H9 (cell line): ENCODE results near the gene NR0B2. TPM values are rescaled to one million over a fixed set of nuclear protein-coding genes. Genes with fewer than 3 reads are reported as not detected.

Experiments
- DNase-seq: peaks from one replicate; pipeline ENCODE4 v3.0.0-alpha.2; 2017
- H2AFZ ChIP-seq: one replicate; pipeline ENCODE4 v1.6.1; 2013; ENCODE audit warnings: mild to moderate bottlenecking, low read length, control low read depth, moderate library complexity
- H2AK5ac ChIP-seq: 2 replicates; pipeline ENCODE4 v1.6.1; 2013; ENCODE audit warnings: low read length, control low read depth, mixed read lengths; ENCODE audit not compliant: insufficient read length
- H2BK120ac ChIP-seq: one replicate; pipeline ENCODE4 v1.6.1; 2013; ENCODE audit warnings: low read depth, mild to moderate bottlenecking, low read length, control low read depth, inconsistent platforms; ENCODE audit not compliant: poor library complexity, severe bottlenecking
- H2BK12ac ChIP-seq: 2 replicates; pipeline ENCODE4 v1.6.1; 2013; ENCODE audit warnings: low read length, control low read depth, mixed read lengths, low read depth; ENCODE audit not compliant: insufficient read length
- H2BK15ac ChIP-seq: 2 replicates; pipeline ENCODE4 v1.6.1; 2013; ENCODE audit warnings: low read depth, low read length, control low read depth
- H2BK20ac ChIP-seq: one replicate; pipeline ENCODE4 v1.6.1; 2013; ENCODE audit warnings: low read depth, mild to moderate bottlenecking, low read length, control low read depth, inconsistent platforms; ENCODE audit not compliant: poor library complexity, severe bottlenecking
- H2BK5ac ChIP-seq: 2 replicates; pipeline ENCODE4 v1.6.1; 2013; ENCODE audit warnings: low read length, control low read depth, mixed read lengths; ENCODE audit not compliant: insufficient read length
- H3K14ac ChIP-seq: 2 replicates; pipeline ENCODE4 v1.6.1; 2013; ENCODE audit warnings: low read length, control low read depth; ENCODE audit not compliant: insufficient read depth
- H3K18ac ChIP-seq: 2 replicates; pipeline ENCODE4 v1.6.1; 2013; ENCODE audit warnings: low read depth, mild to moderate bottlenecking, mixed read lengths, low read length, control low read depth; ENCODE audit not compliant: insufficient read length
- H3K23ac ChIP-seq: 2 replicates; pipeline ENCODE4 v1.6.1; 2013; ENCODE audit warnings: low read length, control low read depth, mixed read lengths, low read depth; ENCODE audit not compliant: insufficient read length
- H3K23me2 ChIP-seq: 2 replicates; pipeline ENCODE4 v1.6.1; 2013; ENCODE audit warnings: low read depth, mild to moderate bottlenecking, mixed read lengths, low read length, control low read depth; ENCODE audit not compliant: insufficient read length, poor library complexity, severe bottlenecking
- H3K27ac ChIP-seq: 2 replicates; pipeline ENCODE4 v1.5.1; 2013; ENCODE audit warnings: low read length, control low read depth, mixed read lengths, low read depth; ENCODE audit not compliant: insufficient read length
- H3K27me3 ChIP-seq: 2 replicates; pipeline ENCODE4 v1.6.1; 2013; ENCODE audit warnings: low read length, control low read depth, inconsistent platforms; ENCODE audit not compliant: insufficient read depth
- H3K4ac ChIP-seq: 2 replicates; pipeline ENCODE4 v1.6.1; 2013; ENCODE audit warnings: low read depth, mild to moderate bottlenecking, control low read depth, inconsistent platforms, low read length, moderate library complexity
- H3K4me1 ChIP-seq: 2 replicates; pipeline ENCODE4 v1.6.1; 2013; ENCODE audit warnings: low read length, control low read depth, inconsistent platforms; ENCODE audit not compliant: insufficient read depth
- H3K4me2 ChIP-seq: 2 replicates; pipeline ENCODE4 v1.6.1; 2013; ENCODE audit warnings: low read length, control low read depth, mixed read lengths; ENCODE audit not compliant: insufficient read length, insufficient read depth
- H3K56ac ChIP-seq: 2 replicates; pipeline ENCODE4 v1.6.1; 2013; ENCODE audit warnings: low read depth, mild to moderate bottlenecking, mixed read lengths, low read length, control low read depth; ENCODE audit not compliant: insufficient read length
- H3K79me1 ChIP-seq: 2 replicates; pipeline ENCODE4 v1.6.1; 2013; ENCODE audit warnings: low read depth, mild to moderate bottlenecking, moderate library complexity, low read length, control low read depth, inconsistent platforms; ENCODE audit not compliant: insufficient read depth, poor library complexity, severe bottlenecking
- H3K79me2 ChIP-seq: 2 replicates; pipeline ENCODE4 v1.6.1; 2013; ENCODE audit warnings: low read length, control low read depth, inconsistent platforms; ENCODE audit not compliant: insufficient read depth
- H3K9ac ChIP-seq: 2 replicates; pipeline ENCODE4 v1.6.1; 2013; ENCODE audit warnings: low read length, control low read depth, mixed read lengths; ENCODE audit not compliant: insufficient read length; ENCODE audit errors: extremely low read depth
- H3K9me3 ChIP-seq: one replicate; pipeline ENCODE4 v1.6.1; 2013; ENCODE audit warnings: low read depth, low read length, inconsistent platforms; ENCODE audit not compliant: control insufficient read depth
- H3T11ph ChIP-seq: one replicate; pipeline ENCODE4 v1.6.1; 2013; ENCODE audit warnings: mild to moderate bottlenecking, low read length, control low read depth, inconsistent platforms
- H4K20me1 ChIP-seq: one replicate; pipeline ENCODE4 v1.6.1; 2013; ENCODE audit not compliant: control insufficient read depth, insufficient read length, insufficient read depth
- H4K5ac ChIP-seq: 2 replicates; pipeline ENCODE4 v1.6.1; 2013; ENCODE audit warnings: low read depth, mild to moderate bottlenecking, mixed read lengths, low read length, control low read depth; ENCODE audit not compliant: insufficient read length
- H4K8ac ChIP-seq: replicated peaks from 2 replicates; pipeline ENCODE4 v1.6.1; 2013; ENCODE audit warnings: low read length, control low read depth, mixed read lengths, low read depth; ENCODE audit not compliant: insufficient read length
- H4K91ac ChIP-seq: 2 replicates; pipeline ENCODE4 v1.6.1; 2013; ENCODE audit warnings: low read depth, mild to moderate bottlenecking, moderate library complexity, mixed read lengths, low read length, control low read depth; ENCODE audit not compliant: insufficient read length
- H3K27ac Mint-ChIP-seq, 3 experiments: 2 replicates in 2 of 3; 3 replicates in 1 of 3; pipeline ENCODE4 v1.8.0; 2020 to 2021; ENCODE audit warnings: mixed read lengths in 3 of 3, mild to moderate bottlenecking in 1 of 3, moderate library complexity in 1 of 3
- H3K27me3 Mint-ChIP-seq: 2 replicates; pipeline ENCODE4 v1.8.0; 2021; ENCODE audit warnings: low read depth, mild to moderate bottlenecking, moderate library complexity, mixed read lengths
- H3K36me3 Mint-ChIP-seq, 3 experiments: 2 replicates in 2 of 3; 3 replicates in 1 of 3; pipeline ENCODE4 v1.8.0; 2020 to 2021; ENCODE audit warnings: low read depth in 3 of 3, mixed read lengths in 3 of 3; ENCODE audit not compliant: insufficient read depth in 1 of 3
- H3K4me1 Mint-ChIP-seq, 2 experiments: 2 replicates each; pipeline ENCODE4 v1.8.0; 2020; ENCODE audit warnings: mixed read lengths in 2 of 2
- H3K4me3 Mint-ChIP-seq, 2 experiments: 2 replicates in 1 of 2; 3 replicates in 1 of 2; pipeline ENCODE4 v1.8.0; 2020 to 2021; ENCODE audit warnings: mild to moderate bottlenecking in 2 of 2, mixed read lengths in 2 of 2, moderate library complexity in 1 of 2
- H3K9me3 Mint-ChIP-seq, 2 experiments: 2 replicates in 1 of 2; 3 replicates in 1 of 2; pipeline ENCODE4 v1.8.0; 2020; ENCODE audit warnings: mild to moderate bottlenecking in 2 of 2, mixed read lengths in 2 of 2, moderate library complexity in 1 of 2
- WGBS: extraction: QIAGEN DNeasy Blood & Tissue Kit; methylation state at CpG from one replicate; pipeline ENCODE4 v1.1.7; 2013; ENCODE audit warnings: missing lambda C conversion rate, low lambda C conversion rate, mixed read lengths; ENCODE audit not compliant: insufficient read length; ENCODE audit errors: extremely low coverage; 5-methylcytosine and 5-hydroxymethylcytosine counted together
- total RNA-seq: library from RNA; stranded (reverse); gene quantifications from 2 replicates; pipeline ENCODE4 v1.2.1, GENCODE V29; 2021
- TF ChIP-seq, protein P1 (sequence below): fragments of 200-600 bp; sonication (generic); conservative IDR thresholded peaks from 3 replicates; pipeline ENCODE4 v1.8.0; 2021; ENCODE audit warnings: antibody characterized with exemption, mild to moderate bottlenecking

The NR0B2 gene
- total RNA-seq, 1 experiment from 2014 or later, result not detected

DNA sequence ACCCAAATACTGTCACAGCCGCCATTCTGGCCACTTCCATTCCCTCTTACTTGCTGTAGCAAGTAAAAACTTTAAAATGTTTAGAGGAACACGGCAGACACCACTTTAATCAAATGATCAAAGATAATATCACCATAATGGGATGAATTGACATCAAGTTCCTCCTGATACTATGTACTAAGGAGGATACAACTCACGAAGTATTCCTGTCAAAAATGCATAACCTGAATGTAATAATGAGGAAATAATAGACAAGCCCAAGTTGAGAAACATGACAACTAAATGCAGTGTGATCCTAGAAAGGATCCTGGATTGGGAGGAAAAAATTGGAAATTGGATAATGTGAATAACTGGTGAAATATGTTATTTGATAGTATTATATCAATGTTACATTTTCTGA, 42.5 kb upstream of the NR0B2 start:
- TF ChIP-seq, protein P1, sequence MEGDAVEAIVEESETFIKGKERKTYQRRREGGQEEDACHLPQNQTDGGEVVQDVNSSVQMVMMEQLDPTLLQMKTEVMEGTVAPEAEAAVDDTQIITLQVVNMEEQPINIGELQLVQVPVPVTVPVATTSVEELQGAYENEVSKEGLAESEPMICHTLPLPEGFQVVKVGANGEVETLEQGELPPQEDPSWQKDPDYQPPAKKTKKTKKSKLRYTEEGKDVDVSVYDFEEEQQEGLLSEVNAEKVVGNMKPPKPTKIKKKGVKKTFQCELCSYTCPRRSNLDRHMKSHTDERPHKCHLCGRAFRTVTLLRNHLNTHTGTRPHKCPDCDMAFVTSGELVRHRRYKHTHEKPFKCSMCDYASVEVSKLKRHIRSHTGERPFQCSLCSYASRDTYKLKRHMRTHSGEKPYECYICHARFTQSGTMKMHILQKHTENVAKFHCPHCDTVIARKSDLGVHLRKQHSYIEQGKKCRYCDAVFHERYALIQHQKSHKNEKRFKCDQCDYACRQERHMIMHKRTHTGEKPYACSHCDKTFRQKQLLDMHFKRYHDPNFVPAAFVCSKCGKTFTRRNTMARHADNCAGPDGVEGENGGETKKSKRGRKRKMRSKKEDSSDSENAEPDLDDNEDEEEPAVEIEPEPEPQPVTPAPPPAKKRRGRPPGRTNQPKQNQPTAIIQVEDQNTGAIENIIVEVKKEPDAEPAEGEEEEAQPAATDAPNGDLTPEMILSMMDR, result no peak

More for the DNA sequence above, 42.5 kb upstream of the NR0B2 start:
- Histone ChIP-seq H3K9me3 (no peaks in the 10 kb centered on the region), H3K9ac (no peak overlapping the region), H3K23ac (no peak overlapping the region), H2BK120ac (no peak overlapping the region), H3K79me2 (no peaks in the 10 kb centered on the region; the same call in 1 of the 2 replicates), H4K5ac (no peak overlapping the region), H3K23me2 (peaks cover 12% of the 10 kb centered on the region), H3K18ac (no peak overlapping the region), H2BK20ac (no peak overlapping the region), H3K4me1 (peaks cover 5% of the 10 kb centered on the region; the same call in 1 of the 2 replicates), H3K79me1 (peaks cover 6% of the 10 kb centered on the region), H4K91ac (no peak overlapping the region), H3T11ph (no peak overlapping the region), H3K27ac (no peak overlapping the region), H2BK12ac (no peak overlapping the region), H3K56ac (no peak overlapping the region), H4K20me1 (no peaks in the 10 kb centered on the region), H3K14ac (no peak overlapping the region), H2BK5ac (no peak overlapping the region), H2AK5ac (no peak overlapping the region), H3K27me3 (no peaks in the 10 kb centered on the region), H3K4ac (no peak overlapping the region), H2AFZ (no peak overlapping the region), H3K4me2 (no peak overlapping the region), H4K8ac (no peak overlapping the region), H2BK15ac (no peak overlapping the region)
- peaks cover 4 to 28% (median 21%) of the 10 kb centered on the region in 3 experiments; a peak in 5 of 7 replicates for H3K36me3 Mint-ChIP-seq
- no peak for DNase-seq
- H3K27ac Mint-ChIP-seq, result no peak overlapping the region
- H3K4me3 Mint-ChIP-seq, result no peak overlapping the region
- no CpG with 5 or more reads among the region's 3 CpGs for WGBS
- peaks cover 4 to 5% of the 10 kb centered on the region in 2 experiments; a peak in 2 of 5 replicates for H3K9me3 Mint-ChIP-seq
- no peaks in the 10 kb centered on the region; the same call in 1 of the 2 replicates for H3K27me3 Mint-ChIP-seq
- H3K4me1 Mint-ChIP-seq, result peaks cover 11 to 16% of the 10 kb centered on the region in 2 experiments
